GM23338 (cell line): Measurements from ENCODE around the gene MEOX1. TPM values are rescaled to one million over a fixed set of nuclear protein-coding genes. Genes with fewer than 3 reads are reported as not detected.

ENCODE experiments used
- ATAC-seq: fragments of 200-7000 bp; cut with Tn5 transposase; 3 replicates; pipeline ENCODE4 v1.9.1; 2020
- DNase-seq: peaks from one replicate; pipeline ENCODE4 v3.0.0-alpha.2; 2015; ENCODE audit warnings: low spot score
- H2AFZ ChIP-seq: fragments of 200-600 bp; sonication (generic); 2 replicates; pipeline ENCODE4 v1.8.0; 2016; ENCODE audit warnings: antibody characterized with exemption, mild to moderate bottlenecking, moderate library complexity
- H3F3A ChIP-seq: fragments of 200-600 bp; sonication (generic); replicated peaks from 2 replicates; pipeline ENCODE4 v1.8.0; 2017; ENCODE audit warnings: antibody characterized with exemption, mixed run types, low read depth
- H3K27ac ChIP-seq: fragments of 200-600 bp; sonication (generic); 2 replicates; pipeline ENCODE4 v1.6.1; 2016; ENCODE audit warnings: low read depth
- H3K27me3 ChIP-seq: fragments of 200-600 bp; sonication (generic); 2 replicates; pipeline ENCODE4 v1.8.0; 2016; ENCODE audit warnings: mild to moderate bottlenecking, mixed run types, moderate library complexity; ENCODE audit not compliant: insufficient read depth
- H3K36me3 ChIP-seq: fragments of 200-600 bp; sonication (generic); 2 replicates; pipeline ENCODE4 v1.8.0; 2016; ENCODE audit warnings: mild to moderate bottlenecking; ENCODE audit not compliant: insufficient read depth
- H3K4me1 ChIP-seq: fragments of 200-600 bp; sonication (generic); 2 replicates; pipeline ENCODE4 v1.8.0; 2016; ENCODE audit warnings: mild to moderate bottlenecking, moderate library complexity; ENCODE audit not compliant: insufficient read depth
- H3K4me2 ChIP-seq: fragments of 200-600 bp; sonication (generic); 2 replicates; pipeline ENCODE4 v1.7.1; 2017; ENCODE audit warnings: mixed run types
- H3K4me3 ChIP-seq: fragments of 200-600 bp; sonication (generic); 2 replicates; pipeline ENCODE4 v1.6.1; 2016; ENCODE audit warnings: mixed run types
- H3K79me2 ChIP-seq: fragments of 200-600 bp; sonication (generic); replicated peaks from 2 replicates; pipeline ENCODE4 v1.8.0; 2017; ENCODE audit warnings: mild to moderate bottlenecking; ENCODE audit not compliant: insufficient read depth
- H3K9me2 ChIP-seq: fragments of 200-600 bp; sonication (generic); 2 replicates; pipeline ENCODE4 v1.8.0; 2017; ENCODE audit not compliant: insufficient read depth
- H4K20me1 ChIP-seq: fragments of 200-600 bp; sonication (generic); replicated peaks from 2 replicates; pipeline ENCODE4 v1.8.0; 2017; ENCODE audit warnings: mild to moderate bottlenecking; ENCODE audit not compliant: insufficient read depth
- H3K27ac Mint-ChIP-seq: 2 replicates; pipeline ENCODE4 v1.8.0; 2020; ENCODE audit warnings: inconsistent platforms, mild to moderate bottlenecking, moderate library complexity, mixed read lengths
- H3K27me3 Mint-ChIP-seq: 3 replicates; pipeline ENCODE4 v1.8.0; 2022; ENCODE audit warnings: low read depth, mild to moderate bottlenecking, moderate library complexity, mixed read lengths, inconsistent platforms; ENCODE audit not compliant: insufficient read depth, poor library complexity
- H3K36me3 Mint-ChIP-seq: 3 replicates; pipeline ENCODE4 v1.8.0; 2021; ENCODE audit warnings: low read depth, mild to moderate bottlenecking, inconsistent platforms, moderate library complexity, mixed read lengths
- H3K4me1 Mint-ChIP-seq: 3 replicates; pipeline ENCODE4 v1.8.0; 2020; ENCODE audit warnings: mild to moderate bottlenecking, inconsistent platforms, mixed read lengths
- H3K4me3 Mint-ChIP-seq: 3 replicates; pipeline ENCODE4 v1.8.0; 2021; ENCODE audit warnings: moderate library complexity, mild to moderate bottlenecking, inconsistent platforms, mixed read lengths
- H3K9me3 Mint-ChIP-seq: 3 replicates; pipeline ENCODE4 v1.8.0; 2020; ENCODE audit warnings: moderate library complexity, mild to moderate bottlenecking, inconsistent platforms, mixed read lengths
- CTCF ChIP-seq, 2 experiments: fragments of 200-600 bp in 1 of 2; sonication (generic) in 1 of 2; conservative IDR thresholded peaks; 2 replicates each; pipeline versions ENCODE4 v1.5.1 to v1.6.1; 2016 to 2017; ENCODE audit warnings: antibody characterized with exemption in 2 of 2, low read depth in 2 of 2, mild to moderate bottlenecking in 2 of 2, moderate library complexity in 1 of 2
- ETS1 ChIP-seq: IDR thresholded peaks from 2 replicates; pipeline ENCODE4 v1.6.1; 2016; ENCODE audit warnings: antibody characterized with exemption
- EZH2 ChIP-seq: fragments of 200-600 bp; sonication (generic); IDR thresholded peaks from one replicate; pipeline ENCODE4 v1.8.0; 2017; ENCODE audit warnings: antibody characterized with exemption, mild to moderate bottlenecking, low read depth; ENCODE audit not compliant: unreplicated experiment
- EZH2phosphoT487 ChIP-seq: fragments of 200-600 bp; sonication (generic); IDR thresholded peaks from one replicate; pipeline ENCODE4 v1.8.1; 2018; ENCODE audit warnings: antibody characterized with exemption; ENCODE audit not compliant: unreplicated experiment
- JUNB ChIP-seq: IDR thresholded peaks from one replicate; pipeline ENCODE4 v1.6.1; 2016; ENCODE audit warnings: antibody characterized with exemption; ENCODE audit not compliant: unreplicated experiment
- NANOG ChIP-seq: IDR thresholded peaks from 2 replicates; pipeline ENCODE4 v1.6.1; 2016; ENCODE audit warnings: antibody characterized with exemption, borderline replicate concordance
- POLR2AphosphoS5 ChIP-seq: IDR thresholded peaks from 2 replicates; pipeline ENCODE4 v1.6.1; 2016; ENCODE audit warnings: antibody characterized with exemption, low read depth
- STAT1 ChIP-seq: IDR thresholded peaks from one replicate; pipeline ENCODE4 v1.6.1; 2016; ENCODE audit warnings: antibody characterized with exemption; ENCODE audit not compliant: unreplicated experiment
- polyA plus RNA-seq: library from polyadenylated mRNA; unstranded; fragments of >200 nt; fragmentation: Nextera tagmentation; extraction: Ambion mirVana; gene quantifications from 2 replicates; pipeline ENCODE4 v1.2.1, GENCODE V29; 2016
- total RNA-seq: library from RNA; depleted of rRNA; stranded (reverse); fragments of >200 nt; shearing (Covaris generic); gene quantifications from 2 replicates; pipeline ENCODE4 v1.2.3, GENCODE V29; 2014
- TF ChIP-seq, protein P1 (sequence below): IDR thresholded peaks from one replicate; pipeline ENCODE4 v1.6.1; 2018; ENCODE audit warnings: antibody characterized with exemption; ENCODE audit not compliant: unreplicated experiment

The MEOX1 gene
- total and polyA plus RNA-seq, 2 experiments from 2014 or later: not detected

GRCh38 chr17:43679401-43679800 lies 17.7 kb upstream of the MEOX1 start:
- Mint-ChIP-seq H3K27me3 (peaks cover 15% of the 10 kb centered on the region), H3K36me3 (no peaks in the 10 kb centered on the region), H3K27ac (no peak overlapping the region), H3K4me1 (peaks cover 48% of the 10 kb centered on the region), H3K4me3 (no peak overlapping the region), H3K9me3 (no peaks in the 10 kb centered on the region)
- no peak for TF ChIP-seq CTCF (conservative IDR thresholded peaks at IDR 0.05; ENCODE audit: low read depth in 2 of 2)
- TF ChIP-seq JUNB: no peak
- no peak for TF ChIP-seq EZH2phosphoT487
- TF ChIP-seq, protein P1, sequence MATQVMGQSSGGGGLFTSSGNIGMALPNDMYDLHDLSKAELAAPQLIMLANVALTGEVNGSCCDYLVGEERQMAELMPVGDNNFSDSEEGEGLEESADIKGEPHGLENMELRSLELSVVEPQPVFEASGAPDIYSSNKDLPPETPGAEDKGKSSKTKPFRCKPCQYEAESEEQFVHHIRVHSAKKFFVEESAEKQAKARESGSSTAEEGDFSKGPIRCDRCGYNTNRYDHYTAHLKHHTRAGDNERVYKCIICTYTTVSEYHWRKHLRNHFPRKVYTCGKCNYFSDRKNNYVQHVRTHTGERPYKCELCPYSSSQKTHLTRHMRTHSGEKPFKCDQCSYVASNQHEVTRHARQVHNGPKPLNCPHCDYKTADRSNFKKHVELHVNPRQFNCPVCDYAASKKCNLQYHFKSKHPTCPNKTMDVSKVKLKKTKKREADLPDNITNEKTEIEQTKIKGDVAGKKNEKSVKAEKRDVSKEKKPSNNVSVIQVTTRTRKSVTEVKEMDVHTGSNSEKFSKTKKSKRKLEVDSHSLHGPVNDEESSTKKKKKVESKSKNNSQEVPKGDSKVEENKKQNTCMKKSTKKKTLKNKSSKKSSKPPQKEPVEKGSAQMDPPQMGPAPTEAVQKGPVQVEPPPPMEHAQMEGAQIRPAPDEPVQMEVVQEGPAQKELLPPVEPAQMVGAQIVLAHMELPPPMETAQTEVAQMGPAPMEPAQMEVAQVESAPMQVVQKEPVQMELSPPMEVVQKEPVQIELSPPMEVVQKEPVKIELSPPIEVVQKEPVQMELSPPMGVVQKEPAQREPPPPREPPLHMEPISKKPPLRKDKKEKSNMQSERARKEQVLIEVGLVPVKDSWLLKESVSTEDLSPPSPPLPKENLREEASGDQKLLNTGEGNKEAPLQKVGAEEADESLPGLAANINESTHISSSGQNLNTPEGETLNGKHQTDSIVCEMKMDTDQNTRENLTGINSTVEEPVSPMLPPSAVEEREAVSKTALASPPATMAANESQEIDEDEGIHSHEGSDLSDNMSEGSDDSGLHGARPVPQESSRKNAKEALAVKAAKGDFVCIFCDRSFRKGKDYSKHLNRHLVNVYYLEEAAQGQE: no peak
- no peak for TF ChIP-seq POLR2AphosphoS5
- TF ChIP-seq EZH2: no peak
- TF ChIP-seq ETS1: no peak
- TF ChIP-seq STAT1: no peak
- no peaks in the 10 kb centered on the region for H3K9me2 ChIP-seq
- no peaks in the 10 kb centered on the region for H4K20me1 ChIP-seq
- H2AFZ ChIP-seq: no peak overlapping the region
- peaks cover 18% of the 10 kb centered on the region for H3K4me1 ChIP-seq
- ATAC-seq (no peak), DNase-seq (no peak)
- no peaks in the 10 kb centered on the region; the same call in 1 of the 2 replicates for H3F3A ChIP-seq
- no peak overlapping the region for H3K27ac ChIP-seq
- H3K27me3 ChIP-seq: no peaks in the 10 kb centered on the region
- no peaks in the 10 kb centered on the region for H3K79me2 ChIP-seq
- no peak overlapping the region for H3K4me3 ChIP-seq
- no peaks in the 10 kb centered on the region for H3K36me3 ChIP-seq
- no peak overlapping the region for H3K4me2 ChIP-seq

- H3K27ac ChIP-seq: no peak overlapping the region
- H3K9me2 ChIP-seq: no peaks in the 10 kb centered on the region
- no peaks in the 10 kb centered on the region; the same call in 1 of the 2 replicates for H3F3A ChIP-seq
- Mint-ChIP-seq H3K4me3 (no peak overlapping the region), H3K27ac (no peak overlapping the region), H3K27me3 (peaks cover 14% of the 10 kb centered on the region), H3K36me3 (no peaks in the 10 kb centered on the region), H3K9me3 (no peaks in the 10 kb centered on the region), H3K4me1 (peaks cover 51% of the 10 kb centered on the region)
- H3K27me3 ChIP-seq: no peaks in the 10 kb centered on the region
- no peak for ATAC-seq
- no peak overlapping the region for H3K4me3 ChIP-seq
- no peaks in the 10 kb centered on the region for H4K20me1 ChIP-seq
- no peaks in the 10 kb centered on the region for H3K36me3 ChIP-seq
- peaks cover 21% of the 10 kb centered on the region for H3K4me1 ChIP-seq
- DNase-seq: no peak
- H3K79me2 ChIP-seq: no peaks in the 10 kb centered on the region
- no peak overlapping the region for H2AFZ ChIP-seq
- H3K4me2 ChIP-seq: no peak overlapping the region
- no peak for TF ChIP-seq POLR2AphosphoS5
- no peak for TF ChIP-seq EZH2
- TF ChIP-seq NANOG: no peak
- no peak for TF ChIP-seq EZH2phosphoT487
- TF ChIP-seq, protein P1: no peak
- TF ChIP-seq JUNB: no peak
Observed at GRCh38 chr17:43676471-43676870, 14.7 kb upstream of the MEOX1 start.
